Subcutaneous abdominal adipose tissue (tissue), 5 donors: ENCODE measurements around the gene KCTD10.
A peak's percentile ranks its signal among the peaks of the same experiment; 100 is the strongest.

Source experiments
- H3K27ac ChIP-seq: one replicate; pipeline ENCODE4 v1.7.0; 2013; ENCODE audit warnings: low read depth, mild to moderate bottlenecking, inconsistent platforms, low read length, moderate library complexity
- H3K27me3 ChIP-seq, 5 donors: one replicate each; pipeline ENCODE4 v1.7.0; 2013; ENCODE audit warnings: low read length in 5 of 5, inconsistent platforms in 1 of 5; ENCODE audit not compliant: control insufficient read depth in 5 of 5, insufficient read depth in 4 of 5
- H3K36me3 ChIP-seq, 5 donors: one replicate each; pipeline ENCODE4 v1.7.0; 2013; ENCODE audit warnings: low read length in 5 of 5; ENCODE audit not compliant: control insufficient read depth in 5 of 5, insufficient read depth in 5 of 5
- H3K4me1 ChIP-seq, 5 donors: one replicate each; pipeline ENCODE4 v1.7.0; 2013; ENCODE audit warnings: low read length in 5 of 5, mild to moderate bottlenecking in 3 of 5, moderate library complexity in 1 of 5; ENCODE audit not compliant: control insufficient read depth in 5 of 5, insufficient read depth in 5 of 5
- H3K4me3 ChIP-seq, 5 donors: one replicate each; pipeline ENCODE4 v1.7.0; 2013; ENCODE audit warnings: low read length in 5 of 5, low read depth in 1 of 5
- H3K9ac ChIP-seq, 5 donors: one replicate each; pipeline ENCODE4 v1.7.0; 2013; ENCODE audit warnings: low read length in 5 of 5, mild to moderate bottlenecking in 4 of 5, moderate library complexity in 3 of 5
- H3K9me3 ChIP-seq, 5 donors: one replicate each; pipeline ENCODE4 v1.7.0; 2013; ENCODE audit warnings: low read length in 5 of 5; ENCODE audit not compliant: control insufficient read depth in 5 of 5
- donor health status: healthy.
- donor health status: healthy.
- donor health status: healthy.
- donor health status: healthy.
- donor health status: healthy.

Gene KCTD10

DNA sequence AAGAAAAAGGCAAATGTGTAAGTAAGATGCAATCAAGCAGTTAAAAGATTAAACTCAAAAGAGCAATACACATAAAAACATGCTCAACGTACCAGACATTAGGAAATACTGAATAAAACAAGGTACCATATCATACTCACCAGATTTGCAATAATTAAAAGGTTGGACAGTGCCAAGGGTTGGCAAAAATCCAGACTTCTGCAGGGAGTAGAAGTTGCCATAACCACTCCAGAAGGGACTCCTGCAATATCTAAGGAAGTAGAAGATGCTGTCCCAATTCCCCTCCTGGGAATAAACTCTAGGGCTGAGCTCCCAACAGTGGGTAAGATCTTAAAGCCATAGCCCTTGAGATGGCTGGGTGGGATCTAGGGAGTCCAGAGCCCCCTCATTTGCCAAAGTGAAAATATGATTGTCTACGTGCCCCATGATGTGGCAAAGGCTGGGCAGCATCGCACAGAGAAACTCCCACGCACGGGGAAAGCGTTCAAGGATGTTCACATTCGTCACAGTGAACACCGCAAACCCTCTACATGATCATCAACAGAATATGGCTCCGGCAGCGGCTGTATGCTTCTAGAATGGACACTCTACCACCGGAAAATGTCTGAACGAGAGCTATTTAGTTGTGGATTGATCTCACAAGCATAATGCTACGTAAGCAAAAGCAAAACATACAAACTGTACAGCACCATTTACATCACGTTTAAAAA lies 12.3 kb downstream of the KCTD10 start:
- Histone ChIP-seq H3K9ac (no peak overlapping the region), H3K27ac (peak overlapping the region; percentile 97), H3K9me3 (no peaks in the 10 kb centered on the region), H3K4me3 (no peak overlapping the region), H3K27me3 (no peaks in the 10 kb centered on the region), H3K4me1 (peaks cover 58 to 96% (median 95%) of the 10 kb centered on the region in 5 donors), H3K36me3 (peaks cover 0 to 41% (median 33%) of the 10 kb centered on the region in 5 donors)

DNA sequence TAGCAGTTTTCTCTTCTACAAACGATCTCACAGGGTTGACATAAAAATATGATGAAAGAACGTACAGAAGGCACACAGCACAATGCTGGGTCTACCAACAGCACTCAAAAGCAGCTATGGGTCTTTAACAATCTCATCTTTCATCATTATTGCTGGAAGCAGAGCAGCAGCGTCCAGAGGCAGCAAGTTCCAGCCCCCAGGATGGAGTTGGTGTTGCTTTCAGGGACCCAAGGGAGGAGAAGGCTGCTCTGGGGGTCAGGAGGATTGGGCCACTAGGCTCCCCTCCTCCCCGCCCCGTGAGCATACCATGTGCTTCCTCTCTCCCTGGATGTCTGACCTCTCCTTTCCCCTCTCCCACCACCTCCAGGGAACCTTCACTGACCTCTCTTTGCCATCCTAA lies 13.3 kb downstream of the KCTD10 start:
- Histone ChIP-seq H3K4me3 (peak overlapping the region; percentile 9 to 63 (median 45)), H3K27ac (peak overlapping the region; percentile 97), H3K9me3 (no peaks in the 10 kb centered on the region), H3K4me1 (peaks cover 56 to 97% (median 95%) of the 10 kb centered on the region in 5 donors), H3K9ac (peak overlapping the region in 4 of 5 donors; percentile 39 to 74 (median 65)), H3K27me3 (no peaks in the 10 kb centered on the region), H3K36me3 (peaks cover 3 to 39% (median 27%) of the 10 kb centered on the region in 5 donors)

DNA sequence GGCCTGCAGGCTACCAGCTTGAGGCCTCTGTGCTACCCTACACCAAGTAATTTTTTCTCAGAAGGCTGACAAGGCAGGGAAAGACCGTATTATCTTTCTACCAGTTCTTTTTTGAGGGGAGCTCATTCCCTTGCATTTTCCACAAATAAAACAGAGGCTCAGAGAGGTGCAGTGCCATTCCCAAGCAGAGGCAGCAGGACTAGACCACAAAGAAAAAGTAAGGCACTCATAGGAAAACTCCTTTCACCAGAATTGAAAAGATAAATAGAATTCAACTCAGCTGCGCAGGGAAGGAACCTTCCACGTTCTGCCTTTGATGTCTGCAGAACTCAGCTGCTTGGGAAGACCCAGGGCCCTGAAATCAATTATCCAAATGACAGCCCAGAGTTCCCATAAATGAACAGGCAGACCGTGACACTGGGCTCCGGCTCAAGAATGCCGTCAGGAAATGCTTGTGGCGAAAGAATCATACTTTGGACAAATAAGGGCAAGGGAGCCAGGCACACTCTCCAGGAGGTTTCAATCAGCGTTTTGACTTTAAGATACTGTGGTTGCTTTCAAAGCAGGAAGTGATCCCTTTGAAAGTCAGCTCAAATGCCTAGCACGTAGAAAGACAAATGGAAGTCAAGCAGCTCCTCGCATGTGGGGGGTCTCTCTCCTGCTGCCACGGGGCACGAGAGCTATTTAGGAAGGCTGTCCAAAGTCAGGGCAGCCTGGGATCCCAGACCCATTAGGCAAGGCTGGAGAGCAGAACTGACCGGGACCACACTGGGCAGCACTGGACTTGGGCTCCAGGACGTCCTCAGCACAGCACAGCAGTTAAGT lies 14.0 kb downstream of the KCTD10 start:
- H3K36me3 ChIP-seq: peaks cover 3 to 39% (median 25%) of the 10 kb centered on the region in 5 donors
- peak overlapping the region; percentile 13 to 63 (median 45) for H3K4me3 ChIP-seq
- H3K27ac ChIP-seq: peak overlapping the region; percentile 97
- H3K27me3 ChIP-seq: no peaks in the 10 kb centered on the region
- no peaks in the 10 kb centered on the region for H3K9me3 ChIP-seq
- H3K4me1 ChIP-seq: peaks cover 56 to 100% (median 91%) of the 10 kb centered on the region in 5 donors
- peak overlapping the region; percentile 40 to 87 (median 65) for H3K9ac ChIP-seq

DNA sequence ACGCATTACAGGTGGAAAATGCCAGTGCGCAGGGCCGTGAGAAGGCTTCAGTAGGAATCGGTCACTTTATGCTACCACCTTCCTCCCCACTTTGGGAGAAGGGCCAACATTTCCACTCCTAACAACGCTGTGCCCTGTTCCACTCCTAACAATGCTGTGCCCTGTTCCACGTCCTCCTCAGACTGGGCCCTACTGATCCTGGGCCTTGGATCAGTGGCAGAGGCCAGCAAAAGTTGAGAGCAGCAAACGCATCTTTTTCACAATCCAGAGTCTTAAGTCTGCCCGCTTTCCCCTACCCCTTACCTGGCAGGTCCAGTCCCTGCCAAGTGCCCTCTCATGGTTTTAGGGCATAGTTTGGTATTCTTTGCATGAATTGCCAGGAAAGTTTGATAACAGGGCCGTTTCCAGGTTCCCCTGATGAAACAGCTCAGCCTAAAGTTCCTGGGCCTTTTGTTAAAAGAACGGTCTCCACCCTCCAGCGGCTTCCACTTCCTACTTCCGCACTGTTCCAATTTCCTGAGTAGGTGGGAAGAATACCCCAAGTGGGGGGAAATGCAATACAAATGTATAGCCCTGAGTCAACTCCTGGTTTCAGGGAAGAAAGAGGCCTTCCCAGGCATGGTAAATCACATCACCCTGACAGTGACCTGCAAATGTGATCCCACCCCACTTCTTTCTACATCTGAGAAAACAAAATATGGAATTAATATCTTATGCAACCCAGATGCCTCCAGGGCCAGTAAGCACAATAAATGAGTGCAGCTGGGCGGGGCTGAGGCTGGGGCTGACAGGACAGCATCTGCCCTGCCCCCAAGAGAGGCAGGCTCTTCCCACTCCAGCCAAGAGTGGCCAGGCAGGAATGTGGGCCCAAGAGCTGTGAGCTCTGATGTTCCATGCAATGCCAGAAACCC lies 15.0 kb downstream of the KCTD10 start:
- Histone ChIP-seq H3K36me3 (peaks cover 5 to 39% (median 29%) of the 10 kb centered on the region in 5 donors), H3K9me3 (no peaks in the 10 kb centered on the region), H3K4me3 (peak overlapping the region; percentile 3 to 45 (median 20)), H3K27me3 (no peaks in the 10 kb centered on the region), H3K4me1 (peaks cover 51 to 96% (median 82%) of the 10 kb centered on the region in 5 donors), H3K27ac (peak overlapping the region; percentile 97), H3K9ac (peak overlapping the region; percentile 42 to 87 (median 70))

DNA sequence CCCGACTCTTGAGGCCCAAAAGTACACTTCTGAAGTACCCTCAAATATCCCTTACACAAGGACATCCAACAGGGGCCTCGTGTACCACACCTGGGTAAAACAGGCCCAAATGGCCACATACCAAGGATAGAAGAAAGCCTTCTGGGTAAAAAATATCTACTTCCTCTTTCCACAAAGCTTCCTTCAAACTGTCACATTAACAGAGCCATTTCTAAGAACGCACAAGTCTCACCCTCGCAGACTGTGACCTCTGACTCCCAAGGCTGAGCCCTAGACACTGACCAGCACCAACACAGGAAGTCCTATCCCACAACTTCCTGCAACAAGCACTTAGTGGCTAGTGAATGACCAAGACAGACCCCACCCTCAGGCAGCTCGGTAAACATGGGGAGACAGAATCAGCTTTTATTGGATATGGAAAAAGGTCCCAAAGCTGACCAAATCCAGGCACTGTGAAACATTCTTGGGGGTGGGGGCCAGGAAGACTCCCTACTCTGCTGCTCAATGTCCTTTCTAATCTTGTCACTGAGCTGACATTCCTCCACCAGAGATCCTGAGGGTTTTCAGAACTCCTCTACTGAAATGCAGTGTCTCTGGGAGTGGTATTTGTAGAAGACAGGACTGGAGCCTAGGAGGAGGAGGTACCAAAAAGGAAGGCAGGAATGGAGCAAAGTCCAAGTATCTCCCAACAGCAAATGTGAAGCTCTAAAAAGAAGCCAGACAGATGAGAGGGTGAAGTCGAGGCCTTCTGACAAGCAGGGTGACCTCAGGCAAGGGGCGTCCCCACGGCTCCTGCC lies 15.9 kb downstream of the KCTD10 start:
- Histone ChIP-seq H3K27me3 (no peaks in the 10 kb centered on the region), H3K36me3 (peaks cover 10 to 40% (median 29%) of the 10 kb centered on the region in 5 donors), H3K4me1 (peaks cover 43 to 88% (median 73%) of the 10 kb centered on the region in 5 donors), H3K9me3 (no peaks in the 10 kb centered on the region), H3K27ac (peak overlapping the region; percentile 97), H3K9ac (peak overlapping the region; percentile 39 to 76 (median 61)), H3K4me3 (peak overlapping the region in 4 of 5 donors; percentile 3 to 22 (median 19))

DNA sequence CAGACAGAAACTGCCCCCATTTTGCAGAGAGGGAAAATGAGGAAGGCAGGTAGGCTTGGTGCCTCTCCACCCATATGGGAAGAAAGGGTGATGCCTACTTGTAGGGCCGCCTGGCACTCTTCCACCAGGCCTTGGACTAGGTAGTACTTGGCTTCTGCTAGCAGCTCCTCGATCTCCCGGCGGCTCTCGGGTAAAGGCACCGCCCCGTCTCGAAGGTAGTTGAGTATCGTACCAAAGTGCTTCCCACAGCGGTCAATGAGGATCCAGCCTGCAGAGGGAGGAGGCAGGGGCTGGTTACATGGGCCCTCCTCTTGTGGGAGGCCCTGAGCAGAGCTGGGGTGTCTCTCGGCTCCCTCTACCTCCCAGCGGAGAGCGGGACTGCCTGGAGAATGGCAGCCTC lies 16.6 kb downstream of the KCTD10 start:
- Histone ChIP-seq H3K27me3 (no peaks in the 10 kb centered on the region), H3K4me3 (no peak overlapping the region), H3K4me1 (peaks cover 37 to 81% (median 66%) of the 10 kb centered on the region in 5 donors), H3K9ac (peak overlapping the region in 4 of 5 donors; percentile 42 to 76 (median 66)), H3K9me3 (no peaks in the 10 kb centered on the region), H3K36me3 (peaks cover 16 to 45% (median 36%) of the 10 kb centered on the region in 5 donors), H3K27ac (peak overlapping the region; percentile 97)

DNA sequence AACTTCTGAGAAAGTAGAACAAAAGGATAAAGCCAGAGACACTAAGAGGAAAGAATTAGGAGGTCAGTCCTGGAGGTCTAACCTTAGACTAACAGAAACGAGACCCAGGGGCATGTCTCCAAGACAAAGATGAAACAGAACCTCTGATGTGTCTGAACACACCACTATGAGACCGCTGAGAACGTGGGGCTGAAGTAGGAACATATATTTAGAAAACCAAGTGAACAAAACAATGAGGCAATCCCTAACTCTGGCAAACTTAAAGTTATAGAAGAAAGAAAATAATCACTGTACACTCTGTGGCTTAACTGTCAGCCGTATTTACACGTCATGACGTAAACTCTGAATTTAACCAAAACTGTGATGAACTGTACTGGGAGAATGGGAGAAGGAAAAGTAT lies 17.9 kb downstream of the KCTD10 start:
- H3K4me1 ChIP-seq: peaks cover 33 to 68% (median 53%) of the 10 kb centered on the region in 5 donors
- H3K9me3 ChIP-seq: no peaks in the 10 kb centered on the region
- H3K9ac ChIP-seq: no peak overlapping the region
- H3K36me3 ChIP-seq: peaks cover 19 to 57% (median 46%) of the 10 kb centered on the region in 5 donors
- H3K27ac ChIP-seq: peak overlapping the region; percentile 97
- no peak overlapping the region for H3K4me3 ChIP-seq
- no peaks in the 10 kb centered on the region for H3K27me3 ChIP-seq

DNA sequence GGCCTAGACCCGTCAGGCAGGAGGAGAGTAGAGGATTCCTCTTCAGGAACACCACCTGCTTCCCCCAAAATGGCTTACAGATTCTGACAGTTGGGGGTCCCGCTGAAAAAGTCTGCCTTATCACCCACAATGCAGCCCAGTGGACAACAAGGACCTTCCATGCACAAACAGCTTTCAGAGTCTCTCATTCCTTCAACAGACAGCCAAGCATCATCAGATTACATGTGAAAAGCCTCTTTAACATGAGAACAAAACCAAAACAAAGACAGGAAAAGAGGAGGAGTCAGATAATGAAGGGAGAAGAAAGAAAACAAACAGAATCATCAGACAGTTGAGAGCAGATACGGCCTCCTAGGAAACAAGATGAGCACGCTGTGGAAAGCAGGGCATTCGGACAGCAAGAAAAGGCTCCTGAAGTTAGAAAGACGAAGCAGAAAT lies 18.3 kb downstream of the KCTD10 start:
- peaks cover 23 to 62% (median 50%) of the 10 kb centered on the region in 5 donors for H3K36me3 ChIP-seq
- H3K27me3 ChIP-seq: no peaks in the 10 kb centered on the region
- no peaks in the 10 kb centered on the region for H3K9me3 ChIP-seq
- peak overlapping the region; percentile 97 for H3K27ac ChIP-seq
- peaks cover 28 to 63% (median 49%) of the 10 kb centered on the region in 5 donors for H3K4me1 ChIP-seq
- H3K9ac ChIP-seq: peak overlapping the region in 1 of 5 donors; percentile 31
- H3K4me3 ChIP-seq: no peak overlapping the region

DNA sequence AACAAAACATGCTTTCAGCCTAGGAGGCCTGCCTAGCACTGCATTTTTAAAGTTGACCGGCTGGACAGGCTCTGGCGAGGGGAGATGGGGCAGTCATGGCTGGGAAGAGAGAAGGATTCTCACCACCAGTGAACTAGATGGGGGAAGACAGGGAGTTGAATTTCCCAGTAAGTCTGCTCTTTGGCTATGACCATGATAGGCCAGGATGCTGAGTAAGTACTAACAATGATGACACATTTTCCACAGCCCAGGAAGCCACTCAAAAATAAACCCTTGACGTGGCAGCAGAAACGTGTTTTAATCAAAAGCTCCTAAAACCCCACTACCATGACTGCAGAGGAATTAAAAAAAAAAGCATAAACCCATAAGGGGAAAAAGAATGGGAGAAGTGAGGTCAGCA lies 19.0 kb downstream of the KCTD10 start:
- H3K9me3 ChIP-seq: no peaks in the 10 kb centered on the region
- peaks cover 21 to 56% (median 42%) of the 10 kb centered on the region in 5 donors for H3K4me1 ChIP-seq
- no peak overlapping the region for H3K4me3 ChIP-seq
- H3K36me3 ChIP-seq: peaks cover 23 to 69% (median 57%) of the 10 kb centered on the region in 5 donors
- peak overlapping the region; percentile 97 for H3K27ac ChIP-seq
- no peak overlapping the region for H3K9ac ChIP-seq
- H3K27me3 ChIP-seq: no peaks in the 10 kb centered on the region
